Stimulated activated naive CD8-positive, alpha-beta T cell treated with anti-CD3 and anti-CD28 coated beads, Interleukin-15, amount 100 ng/mL, for 72 hours (primary cell): ENCODE results near the gene SH2D4B.
A peak's percentile ranks its signal among the peaks of the same experiment; 100 is the strongest.
"Not testable (repeated sequence)": the region's sequence is repeated elsewhere in the genome, so short reads cannot be mapped to it uniquely, and the experiment has no call there.

Experiments
- ATAC-seq: fragments of 150-1000 bp; cut with Tn5 transposase; 2 replicates; pipeline ENCODE4 v1.10.0; 2021; ENCODE audit warnings: mild to moderate bottlenecking, moderate library complexity
- DNase-seq, 2 donors: peaks; one replicate each; pipeline ENCODE4 v3.0.0; 2021 to 2022
- H3K27ac Mint-ChIP-seq, 2 donors: one replicate each; pipeline ENCODE4 v1.8.0; 2022; ENCODE audit warnings: mild to moderate bottlenecking in 2 of 2, mixed read lengths in 2 of 2, moderate library complexity in 2 of 2
- H3K27me3 Mint-ChIP-seq: one replicate; pipeline ENCODE4 v1.8.0; 2022; ENCODE audit warnings: mixed read lengths
- H3K4me1 Mint-ChIP-seq: one replicate; pipeline ENCODE4 v1.8.0; 2022; ENCODE audit warnings: mild to moderate bottlenecking, mixed read lengths
- H3K4me3 Mint-ChIP-seq, 2 donors: one replicate each; pipeline ENCODE4 v1.8.0; 2022; ENCODE audit warnings: mild to moderate bottlenecking in 2 of 2, mixed read lengths in 2 of 2, moderate library complexity in 1 of 2
- H3K9me3 Mint-ChIP-seq, 2 donors: one replicate each; pipeline ENCODE4 v1.8.0; 2022; ENCODE audit warnings: mixed read lengths in 2 of 2

Gene SH2D4B

GRCh38 chr10:80530251-80530650, 7.5 kb upstream of the SH2D4B start:
- Mint-ChIP-seq H3K4me3 (peak overlapping the region; percentile 71 to 74), H3K27me3 (no peaks in the 10 kb centered on the region), H3K4me1 (peaks cover 76% of the 10 kb centered on the region), H3K27ac (peak overlapping the region; percentile 45 to 90), H3K9me3 (no peaks in the 10 kb centered on the region)
- ATAC-seq (peak; percentile 90), DNase-seq (peak; percentile 41 to 63)

- Mint-ChIP-seq H3K4me3 (peak overlapping the region; percentile 29 to 57), H3K4me1 (peaks cover 75% of the 10 kb centered on the region), H3K27ac (peak overlapping the region in 1 of 2 donors; percentile 58), H3K27me3 (no peaks in the 10 kb centered on the region), H3K9me3 (no peaks in the 10 kb centered on the region)
- ATAC-seq (no peak), DNase-seq (no peak)
Measured at GRCh38 chr10:80530816-80531215, 6.9 kb upstream of the SH2D4B start.

- Mint-ChIP-seq H3K4me1 (peaks cover 75% of the 10 kb centered on the region), H3K27me3 (no peaks in the 10 kb centered on the region), H3K4me3 (peak overlapping the region in 1 of 2 donors; percentile 64), H3K9me3 (no peaks in the 10 kb centered on the region), H3K27ac (peak overlapping the region in 1 of 2 donors; percentile 33)
- DNase-seq: no peak
- no peak for ATAC-seq
Measured at GRCh38 chr10:80532571-80532970, 5.1 kb upstream of the SH2D4B start.

GRCh38 chr10:80534059-80534458, 3.6 kb upstream of the SH2D4B start:
- not testable (repeated sequence) for ATAC-seq, H3K4me3 Mint-ChIP-seq, H3K27ac Mint-ChIP-seq, DNase-seq, H3K27me3 Mint-ChIP-seq, H3K9me3 Mint-ChIP-seq
- H3K4me1 Mint-ChIP-seq: peaks cover 68% of the 10 kb centered on the region

DNA sequence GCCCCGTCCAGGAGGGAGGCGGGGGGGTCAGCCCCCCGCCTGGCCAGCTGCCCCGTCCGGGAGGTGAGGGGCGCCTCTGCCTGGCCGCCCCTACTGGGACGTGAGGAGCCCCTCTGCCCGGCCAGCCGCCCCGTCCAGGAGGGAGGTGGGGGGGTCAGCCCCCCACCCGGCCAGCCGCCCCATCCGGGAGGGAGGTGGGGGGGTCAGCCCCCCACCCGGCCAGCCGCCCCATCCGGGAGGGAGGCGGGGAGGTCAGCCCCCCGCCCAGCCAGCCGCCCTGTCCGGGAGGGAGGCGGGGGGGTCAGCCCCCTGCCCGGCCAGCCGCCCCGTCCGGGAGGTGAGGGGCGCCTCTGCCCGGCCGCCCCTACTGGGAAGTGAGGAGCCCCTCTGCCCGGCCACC, 3.1 kb upstream of the SH2D4B start:
- H3K4me1 Mint-ChIP-seq: peaks cover 64% of the 10 kb centered on the region
- not testable (repeated sequence) for DNase-seq, ATAC-seq

DNA sequence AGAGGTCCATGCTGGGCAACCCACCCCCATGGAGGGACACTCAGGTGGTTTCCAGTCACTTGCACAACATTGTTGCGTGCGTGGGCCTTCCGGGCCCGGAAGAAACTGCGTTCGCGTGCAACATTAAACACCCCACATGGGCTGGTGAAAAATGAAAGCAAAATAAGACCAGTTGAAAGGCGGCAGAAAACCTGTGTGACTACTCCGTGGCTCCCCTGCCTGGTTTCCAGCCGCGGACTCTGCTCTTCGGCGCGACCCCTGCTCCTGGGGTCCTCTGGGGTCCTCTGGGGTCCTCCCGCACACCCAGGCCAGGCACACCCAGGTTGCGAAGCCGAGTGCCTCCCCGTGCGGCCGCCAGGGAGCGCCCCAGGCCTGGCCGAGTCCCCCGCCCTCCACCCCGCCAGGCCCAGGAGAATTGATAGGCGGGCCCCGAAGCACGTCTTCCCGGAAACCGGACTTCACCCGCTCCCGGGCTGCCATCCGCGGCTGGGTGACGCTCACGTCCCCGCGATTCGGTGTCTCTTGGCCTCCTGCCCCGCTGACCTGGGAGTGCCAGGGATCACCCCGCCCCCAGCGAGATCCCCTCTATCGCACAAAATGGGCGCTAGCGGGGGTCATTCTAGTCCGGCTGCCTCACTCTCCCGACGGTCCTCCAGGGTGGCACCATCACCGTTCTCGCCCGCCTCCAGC, 1.9 kb upstream of the SH2D4B start:
- no peaks in the 10 kb centered on the region for H3K27me3 Mint-ChIP-seq
- DNase-seq: peak; percentile 76 to 86
- H3K4me3 Mint-ChIP-seq: peak overlapping the region; percentile 96 to 97
- peaks cover 62% of the 10 kb centered on the region for H3K4me1 Mint-ChIP-seq
- no peaks in the 10 kb centered on the region for H3K9me3 Mint-ChIP-seq
- ATAC-seq: peak; percentile 92
- H3K27ac Mint-ChIP-seq: peak overlapping the region; percentile 99 to 100

More for the DNA sequence above, 3.1 kb upstream of the SH2D4B start:
- H3K27me3 Mint-ChIP-seq, H3K9me3 Mint-ChIP-seq, H3K4me3 Mint-ChIP-seq, H3K27ac Mint-ChIP-seq: not testable (repeated sequence)

DNA sequence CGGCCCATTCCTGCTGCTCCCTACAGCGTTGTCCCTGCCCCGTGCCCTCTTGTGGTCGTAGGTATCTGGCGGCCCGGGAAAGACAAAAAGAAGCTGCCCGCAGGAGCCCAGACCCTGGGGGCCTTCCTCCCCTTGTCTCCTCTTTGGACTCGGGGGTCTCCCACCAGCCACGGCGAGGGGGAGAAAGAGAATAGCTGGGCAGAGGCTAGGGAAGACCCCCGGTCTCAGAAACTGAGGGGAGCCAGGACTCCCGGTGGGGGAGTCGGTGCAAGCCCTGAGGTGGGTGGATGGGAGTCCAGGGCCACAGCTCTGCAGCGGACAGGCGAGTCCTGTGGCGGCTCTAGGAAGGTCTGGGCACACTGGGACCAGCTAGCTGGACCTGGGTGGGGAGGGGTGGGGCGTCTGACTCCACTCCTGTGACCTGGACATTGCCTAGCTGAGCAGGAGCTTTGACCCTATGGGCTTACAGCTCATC, 1.3 kb upstream of the SH2D4B start:
- H3K4me3 Mint-ChIP-seq: peak overlapping the region; percentile 96 to 97
- peak; percentile 25 for ATAC-seq
- H3K27ac Mint-ChIP-seq: peak overlapping the region; percentile 99 to 100
- H3K9me3 Mint-ChIP-seq: no peaks in the 10 kb centered on the region
- peaks cover 62% of the 10 kb centered on the region for H3K4me1 Mint-ChIP-seq
- no peaks in the 10 kb centered on the region for H3K27me3 Mint-ChIP-seq
- DNase-seq: no peak

- DNase-seq (no peak), ATAC-seq (no peak)
- Mint-ChIP-seq H3K4me1 (peaks cover 57% of the 10 kb centered on the region), H3K27me3 (no peaks in the 10 kb centered on the region), H3K9me3 (no peaks in the 10 kb centered on the region), H3K27ac (peak overlapping the region in 1 of 2 donors; percentile 99), H3K4me3 (peak overlapping the region; percentile 96 to 97)
Measured at GRCh38 chr10:80537086-80537735, 491 bp upstream of the SH2D4B start.

- Mint-ChIP-seq H3K9me3 (no peaks in the 10 kb centered on the region), H3K4me1 (peaks cover 50% of the 10 kb centered on the region), H3K27ac (no peak overlapping the region), H3K4me3 (no peak overlapping the region), H3K27me3 (no peaks in the 10 kb centered on the region)
- ATAC-seq (no peak), DNase-seq (no peak)
Measured at GRCh38 chr10:80538481-80539185, 931 bp downstream of the SH2D4B start.

GRCh38 chr10:80539421-80540031, 1.8 kb downstream of the SH2D4B start:
- Mint-ChIP-seq H3K9me3 (no peaks in the 10 kb centered on the region), H3K27ac (no peak overlapping the region), H3K27me3 (peaks cover 2% of the 10 kb centered on the region), H3K4me1 (peaks cover 50% of the 10 kb centered on the region), H3K4me3 (no peak overlapping the region)
- no peak for ATAC-seq
- no peak for DNase-seq

GRCh38 chr10:80540136-80540535, 2.4 kb downstream of the SH2D4B start:
- Mint-ChIP-seq H3K27ac (no peak overlapping the region), H3K4me1 (peaks cover 50% of the 10 kb centered on the region), H3K27me3 (peaks cover 7% of the 10 kb centered on the region), H3K9me3 (no peaks in the 10 kb centered on the region), H3K4me3 (no peak overlapping the region)
- DNase-seq: no peak
- ATAC-seq: no peak

GRCh38 chr10:80540618-80540980, 2.9 kb downstream of the SH2D4B start:
- H3K9me3 Mint-ChIP-seq: no peaks in the 10 kb centered on the region
- no peak for DNase-seq
- H3K4me1 Mint-ChIP-seq: peaks cover 46% of the 10 kb centered on the region
- H3K27ac Mint-ChIP-seq: peak overlapping the region in 1 of 2 donors; percentile 35
- H3K4me3 Mint-ChIP-seq: no peak overlapping the region
- ATAC-seq: no peak
- H3K27me3 Mint-ChIP-seq: peaks cover 7% of the 10 kb centered on the region

GRCh38 chr10:80540981-80541750, 3.5 kb downstream of the SH2D4B start:
- Mint-ChIP-seq H3K27ac (peak overlapping the region in 1 of 2 donors; percentile 35), H3K9me3 (no peaks in the 10 kb centered on the region), H3K4me1 (peaks cover 41% of the 10 kb centered on the region), H3K27me3 (peaks cover 7% of the 10 kb centered on the region), H3K4me3 (no peak overlapping the region)
- DNase-seq (no peak), ATAC-seq (no peak)

DNA sequence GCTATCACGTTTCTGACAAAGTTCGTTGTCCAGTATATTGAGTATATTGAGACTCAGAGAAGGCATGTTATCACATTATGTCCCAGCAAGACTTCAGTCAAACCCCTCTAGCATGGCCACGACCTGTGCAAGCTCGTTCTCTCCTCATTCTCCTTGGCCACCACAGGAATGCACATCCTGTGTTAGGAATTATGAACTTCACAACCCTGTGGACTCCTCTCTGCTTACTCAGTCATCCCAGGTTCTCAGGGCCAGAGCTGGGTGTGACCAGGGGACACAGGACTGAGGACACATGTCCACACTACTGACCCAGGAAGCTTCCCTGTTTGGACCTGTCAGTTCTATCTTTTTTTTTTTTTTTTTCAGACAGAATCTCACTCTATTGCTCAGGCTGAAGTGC, 4.4 kb downstream of the SH2D4B start:
- ATAC-seq (no peak), DNase-seq (no peak)
- no peaks in the 10 kb centered on the region for H3K9me3 Mint-ChIP-seq
- peak overlapping the region in 1 of 2 donors; percentile 50 for H3K27ac Mint-ChIP-seq
- H3K27me3 Mint-ChIP-seq: peaks cover 7% of the 10 kb centered on the region
- no peak overlapping the region for H3K4me3 Mint-ChIP-seq
- H3K4me1 Mint-ChIP-seq: peaks cover 32% of the 10 kb centered on the region
